Activated CD4-positive, alpha-beta T cell treated with anti-CD3 and anti-CD28 coated beads for 4 hours (primary cell): ENCODE measurements around the gene BCDIN3D.

Source experiments
- DNase-seq, 2 donors: peaks; one replicate each; pipeline ENCODE4 v3.0.0-alpha.2; 2020

The BCDIN3D gene

GRCh38 chr12:49818241-49818895, 24.5 kb downstream of the BCDIN3D start:
- DNase-seq = no peak

- no peak for DNase-seq
These were observed 29.8 kb downstream of the BCDIN3D start for GRCh38 chr12:49813131-49813530.

DNA sequence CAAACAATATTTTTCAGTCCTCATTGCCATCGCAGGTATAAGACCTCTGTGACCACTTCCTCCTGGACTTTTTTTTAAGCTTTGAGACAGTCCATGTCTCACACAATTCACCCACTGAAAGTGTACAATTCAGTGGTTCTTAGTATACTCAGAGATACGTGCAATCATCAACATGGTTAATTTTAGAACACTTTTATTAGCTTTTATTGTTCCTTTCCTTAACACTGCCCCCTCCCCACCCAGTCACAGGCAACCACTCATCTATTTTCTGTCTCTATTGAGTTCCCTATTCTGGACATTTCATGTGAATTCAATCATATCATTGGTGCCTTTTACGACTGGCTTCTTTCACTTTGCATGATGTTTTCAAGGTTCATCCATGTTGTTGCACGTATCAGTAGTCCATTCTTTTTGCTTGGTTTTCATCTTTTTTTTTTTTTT, 30.9 kb downstream of the BCDIN3D start:
- no peak for DNase-seq

- DNase-seq = no peak
These were observed 31.8 kb downstream of the BCDIN3D start for GRCh38 chr12:49811136-49811535.

DNA sequence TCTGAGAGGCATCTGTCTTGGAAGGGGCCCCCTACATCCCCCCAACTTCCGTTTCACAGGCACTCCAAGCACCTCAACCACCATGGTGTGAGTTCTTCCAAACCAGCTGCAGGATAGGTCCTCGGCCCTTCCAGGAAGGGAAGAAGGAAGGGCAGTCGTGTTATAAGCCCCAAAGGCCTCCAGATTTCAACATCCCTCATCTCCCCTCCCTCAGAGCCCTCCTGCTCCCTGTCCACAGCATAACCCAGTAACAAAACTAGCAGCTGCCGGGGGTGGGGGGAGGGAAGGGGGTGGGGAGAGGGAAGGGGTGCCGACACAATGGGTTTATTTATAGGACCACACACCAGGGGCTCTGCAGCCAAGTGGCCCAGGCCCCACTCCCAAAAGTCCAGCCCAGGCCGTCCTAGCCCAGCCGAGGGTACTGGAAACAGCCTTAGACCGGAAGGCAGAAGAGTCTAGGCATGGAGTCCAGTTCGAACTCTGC, 33.0 kb downstream of the BCDIN3D start:
- no peak for DNase-seq

DNA sequence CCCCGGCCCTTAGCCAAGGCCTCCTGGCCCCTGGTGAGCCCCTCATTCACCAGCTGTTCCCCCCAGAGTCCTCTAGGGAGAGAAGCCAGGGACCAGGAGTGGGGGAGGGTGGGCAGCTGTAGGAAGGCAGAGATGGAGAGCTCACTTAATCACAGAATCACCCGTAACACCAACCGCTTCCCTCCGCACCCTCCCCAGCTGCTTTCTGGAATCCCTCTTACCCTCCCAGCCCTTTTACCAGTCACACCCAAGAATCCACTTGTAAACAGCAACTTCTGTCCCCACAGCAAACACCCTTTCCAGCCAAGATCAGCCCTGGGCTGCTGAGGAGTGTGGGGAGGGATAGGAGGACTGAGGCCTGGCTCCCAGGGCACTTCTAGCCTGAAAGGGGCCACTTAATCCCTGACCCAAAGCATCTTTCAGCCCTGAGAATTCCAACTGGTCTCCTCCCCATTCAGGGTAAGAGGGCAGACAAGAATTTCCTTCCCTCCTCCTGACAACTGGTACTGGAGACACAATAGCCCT, 33.5 kb downstream of the BCDIN3D start:
- no peak for DNase-seq

GRCh38 chr12:49808686-49809380, 34.1 kb downstream of the BCDIN3D start:
- no peak for DNase-seq

GRCh38 chr12:49807991-49808580, 34.8 kb downstream of the BCDIN3D start:
- DNase-seq = no peak

- DNase-seq = no peak
These were observed 36.0 kb downstream of the BCDIN3D start for GRCh38 chr12:49806877-49807276.

DNA sequence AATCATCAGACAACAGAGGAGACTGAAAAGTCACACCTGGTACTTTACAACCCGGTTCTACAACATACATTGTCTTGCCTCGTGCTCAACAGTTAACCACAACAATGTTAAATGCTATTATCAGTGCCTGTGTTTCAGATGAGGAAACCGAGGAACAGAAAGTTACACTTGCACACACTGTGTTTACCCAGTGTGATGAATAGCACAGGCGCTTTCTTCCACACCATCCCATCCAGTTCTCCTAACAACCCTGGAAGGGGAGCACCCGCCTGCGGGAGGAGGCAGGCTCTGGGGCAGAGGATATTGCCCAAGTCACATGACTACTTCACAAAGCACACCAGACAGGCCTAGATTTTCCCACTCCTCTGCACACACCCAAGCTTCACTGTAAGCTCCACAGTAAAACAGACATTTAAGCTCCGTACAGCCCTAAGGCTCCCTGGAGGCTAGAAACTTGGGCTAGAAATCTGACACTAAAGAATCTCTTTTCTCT, 36.5 kb downstream of the BCDIN3D start:
- no peak for DNase-seq

GRCh38 chr12:49805409-49805808, 37.5 kb downstream of the BCDIN3D start:
- no peak for DNase-seq

DNA sequence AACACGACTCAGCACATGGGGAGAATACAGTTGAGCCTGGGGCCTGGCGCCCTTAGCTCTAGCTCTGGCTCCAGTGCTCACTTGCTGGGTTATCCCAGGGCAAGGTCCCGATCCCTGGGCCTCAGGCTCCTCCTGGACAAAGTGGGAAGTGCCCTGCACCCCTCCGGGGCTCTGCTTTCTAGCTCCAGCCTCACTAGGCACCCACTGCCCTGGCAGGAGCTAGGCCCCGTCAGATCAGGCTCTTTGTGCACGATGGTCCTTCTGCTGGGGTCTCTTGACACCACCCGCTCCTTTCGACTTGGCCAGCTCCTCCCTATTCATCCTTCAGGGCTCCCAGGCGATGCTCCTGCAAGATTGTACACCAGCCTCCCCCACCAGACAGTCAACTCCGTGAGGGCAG, 38.1 kb downstream of the BCDIN3D start:
- DNase-seq = no peak

- DNase-seq = no peak
These were observed 39.0 kb downstream of the BCDIN3D start for GRCh38 chr12:49803693-49804450.

GRCh38 chr12:49801141-49802063, 41.5 kb downstream of the BCDIN3D start:
- no peak for DNase-seq

DNA sequence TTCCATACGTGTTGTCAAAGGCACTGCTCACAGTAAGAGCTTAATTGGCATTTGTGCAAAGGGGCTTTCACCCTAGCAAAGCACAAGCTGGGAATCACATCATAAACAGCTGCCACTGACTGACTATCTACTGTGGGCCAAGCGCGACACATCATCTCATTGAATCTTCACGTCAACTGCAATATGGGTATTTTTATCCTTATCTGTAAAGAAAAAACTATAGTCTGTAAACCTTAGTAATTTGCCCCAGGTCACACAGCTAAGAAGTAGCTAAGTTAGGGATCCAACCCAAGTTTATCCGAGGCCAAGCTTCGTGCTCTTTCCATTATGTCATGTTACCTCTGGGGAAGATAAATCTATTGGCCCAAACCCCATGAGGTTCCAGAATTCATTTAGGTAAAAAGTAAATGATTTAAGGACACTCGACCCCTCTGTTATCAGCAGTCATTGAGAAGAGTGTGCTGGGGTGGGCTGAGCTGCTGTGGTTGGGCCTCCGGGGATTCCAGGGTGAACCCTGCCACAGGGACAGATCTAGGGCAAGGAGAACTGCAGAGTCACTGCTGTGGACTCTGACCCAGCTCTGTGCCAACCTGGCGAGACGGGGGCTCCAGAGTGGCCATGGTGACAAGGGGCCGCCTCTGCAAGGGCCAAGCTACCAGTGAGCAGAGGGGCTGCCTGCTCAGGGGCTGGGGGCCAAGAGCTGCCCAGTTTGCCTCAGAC, 42.3 kb downstream of the BCDIN3D start:
- no peak for DNase-seq

DNA sequence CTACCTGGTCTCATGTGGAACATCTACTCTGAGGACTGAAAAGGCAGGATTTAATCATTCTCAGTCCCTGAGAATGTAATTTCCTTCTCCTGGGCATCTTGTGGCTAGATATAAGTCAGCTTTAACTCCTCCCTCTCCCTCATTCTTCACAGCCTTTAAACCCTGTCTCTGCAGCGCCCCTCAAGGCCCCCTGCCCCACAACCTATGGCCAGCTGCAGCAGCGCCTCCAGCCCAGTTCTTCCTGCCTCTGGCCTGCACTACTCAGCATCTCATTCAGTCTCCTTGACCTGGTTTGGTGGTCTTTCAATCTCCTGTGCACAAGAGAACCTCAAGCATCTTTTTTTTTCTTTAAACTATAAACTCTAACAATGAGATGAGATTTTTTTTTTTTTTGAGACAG, 44.0 kb downstream of the BCDIN3D start:
- DNase-seq = no peak

GRCh38 chr12:49798248-49798647, 44.7 kb downstream of the BCDIN3D start:
- DNase-seq = no peak

DNA sequence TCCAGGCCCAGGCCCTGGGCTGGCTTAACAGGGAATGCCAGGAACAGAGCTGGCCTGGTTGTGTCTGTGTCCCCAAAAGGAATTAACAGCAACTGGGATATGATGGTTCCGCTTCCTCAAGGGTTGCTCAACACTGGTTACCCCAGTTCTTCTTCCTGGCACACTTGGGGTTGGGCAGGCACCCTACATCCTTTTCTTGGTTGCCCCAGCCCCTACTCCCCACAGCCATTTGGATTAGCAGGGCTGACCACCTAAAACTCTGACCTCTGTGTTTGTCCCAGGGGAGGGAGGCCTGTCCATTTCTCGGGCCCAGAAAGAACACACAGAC, 45.5 kb downstream of the BCDIN3D start:
- DNase-seq = no peak

- DNase-seq = no peak
These were observed 46.1 kb downstream of the BCDIN3D start for GRCh38 chr12:49796606-49797448.

DNA sequence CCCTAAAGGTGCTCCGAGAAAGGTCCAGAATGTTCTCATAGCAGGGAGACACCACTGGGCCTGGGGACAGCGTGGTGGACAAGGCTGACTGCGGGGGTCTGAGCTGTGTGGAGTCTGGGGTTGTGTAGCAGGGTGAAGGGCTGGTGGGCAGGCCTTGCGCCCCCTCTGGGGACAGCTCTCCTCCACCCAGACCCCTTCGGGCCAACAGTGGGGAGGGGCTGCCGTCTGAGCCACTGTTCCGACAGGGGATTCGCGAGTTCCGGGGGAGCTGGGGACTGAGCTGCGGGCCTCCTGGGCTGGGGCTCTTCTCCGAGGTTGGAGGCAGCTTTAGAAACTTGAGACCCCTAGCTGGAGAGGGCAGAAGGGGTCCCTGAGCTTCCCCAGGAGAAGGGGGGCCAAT, 46.8 kb downstream of the BCDIN3D start:
- no peak for DNase-seq
